CD4-positive, alpha-beta T cell treated with Interleukin-21 for 1 hour (primary cell): ENCODE results near the gene LRMDA.

Experiments used
- DNase-seq: peaks from one replicate; pipeline ENCODE4 v3.0.0-alpha.2; 2020

The LRMDA gene

DNA sequence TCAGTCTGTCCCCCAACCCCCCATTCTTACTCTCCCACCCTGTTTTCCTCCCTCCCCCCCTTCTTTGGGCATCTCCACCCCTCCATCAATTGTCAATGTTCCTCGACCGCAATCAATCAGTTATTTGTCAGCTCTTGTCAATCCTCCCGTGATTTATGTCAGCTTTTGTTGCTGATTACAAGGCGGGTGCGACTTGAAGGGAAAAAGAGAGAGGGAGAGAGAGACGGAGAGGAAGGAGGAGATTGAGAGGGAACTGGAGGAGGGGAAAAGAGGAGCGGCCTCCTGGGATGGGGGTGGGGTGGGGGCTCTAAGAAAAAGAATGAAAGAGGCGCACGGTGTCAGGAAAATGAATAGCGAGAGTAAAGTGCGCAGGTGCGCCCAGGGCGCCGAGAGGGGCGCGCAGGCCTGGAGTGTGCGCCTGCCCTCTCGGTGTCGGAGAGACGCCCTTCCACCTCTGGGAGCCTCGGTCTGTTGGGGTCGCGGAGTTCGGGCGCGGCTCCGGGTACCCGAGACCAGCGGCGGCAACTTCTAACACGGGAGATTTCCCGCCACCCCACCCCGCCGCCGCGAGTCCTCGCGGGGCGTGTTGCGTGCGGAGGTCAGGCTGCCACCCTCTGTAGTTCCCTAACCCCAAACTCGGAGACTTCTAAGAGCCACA, 28.8 kb upstream of the LRMDA start:
- no peak for DNase-seq

DNA sequence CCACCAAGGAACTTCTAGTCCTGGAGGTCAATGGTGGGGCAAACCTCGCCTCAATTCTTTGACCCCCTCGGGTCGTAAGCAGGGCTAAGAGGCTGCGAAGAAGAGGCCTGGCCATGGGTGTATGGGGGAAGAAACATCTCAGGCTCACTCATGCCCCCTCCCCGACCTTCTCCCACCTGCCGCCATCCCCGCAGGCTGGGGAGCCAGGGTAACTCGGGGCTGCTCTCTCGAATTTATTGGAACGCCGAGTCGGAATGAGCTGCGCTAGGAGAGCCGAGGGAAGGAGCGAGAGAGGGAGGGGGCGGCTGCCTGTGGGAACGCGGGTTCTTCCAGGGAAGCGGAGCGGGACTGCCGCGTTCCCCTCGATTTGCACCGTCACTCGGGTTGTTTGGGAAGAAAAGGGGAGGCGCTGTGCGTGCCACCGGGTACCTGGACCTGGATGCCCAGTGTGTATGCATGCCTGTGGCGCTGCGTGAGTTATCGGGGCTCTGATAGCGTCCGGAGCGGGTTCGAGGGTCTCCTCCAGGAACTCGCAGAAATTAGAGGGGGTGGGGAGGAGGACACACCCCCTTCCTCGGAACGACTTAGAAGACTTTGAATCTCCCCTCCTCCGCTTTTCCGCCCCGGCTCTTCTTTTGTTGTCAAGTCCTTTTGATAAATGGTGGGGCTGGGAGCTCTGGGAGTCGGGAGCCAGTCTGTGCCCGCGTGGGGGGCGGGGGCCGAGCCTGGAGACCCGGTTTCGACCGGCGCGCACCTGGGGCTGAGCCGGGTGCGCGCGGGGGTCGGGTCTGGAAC, 28.1 kb upstream of the LRMDA start:
- DNase-seq = no peak

DNA sequence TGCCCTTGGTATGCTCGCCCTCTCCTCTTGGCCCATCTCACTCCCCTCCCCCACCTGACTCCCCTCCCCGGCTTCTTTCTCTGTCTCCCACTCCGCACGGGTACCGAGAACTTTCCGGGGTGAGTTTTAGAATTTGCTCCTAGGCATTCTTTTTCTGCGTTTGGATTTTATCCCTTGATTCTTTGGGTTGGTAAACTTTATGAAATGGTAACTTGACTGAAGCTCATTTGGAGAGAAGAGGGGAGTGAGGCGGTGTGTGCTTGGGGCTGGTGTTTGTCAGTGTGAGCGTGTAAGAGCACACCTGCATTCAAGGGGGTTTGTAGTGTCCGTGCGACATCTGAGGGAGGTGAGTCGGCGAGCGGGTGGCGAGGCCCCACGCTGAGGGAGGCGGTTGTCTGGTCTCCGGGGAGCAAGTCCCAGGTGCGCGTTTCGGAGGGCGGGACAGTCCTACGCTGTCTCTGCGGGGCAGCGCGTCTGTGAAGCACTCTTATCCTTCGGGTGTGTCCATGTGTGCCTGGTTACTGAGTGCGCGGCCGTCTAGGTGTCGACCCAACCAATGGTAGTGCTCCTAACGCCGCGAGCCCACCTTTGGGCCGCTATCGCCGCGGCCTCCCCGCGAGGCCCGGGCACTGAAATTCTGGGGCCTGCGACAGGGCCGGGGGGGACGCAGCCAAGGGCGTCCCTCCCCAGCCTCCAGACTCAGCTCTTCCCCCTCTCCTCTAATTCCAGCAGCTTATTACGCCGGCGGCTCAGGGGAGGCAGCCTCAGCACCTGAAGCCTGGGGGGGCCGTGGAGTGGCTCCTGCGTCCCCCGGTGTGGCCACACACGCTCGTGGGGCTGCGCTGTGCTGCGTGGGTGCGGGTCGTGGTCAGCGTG, 27.2 kb upstream of the LRMDA start:
- no peak for DNase-seq

DNA sequence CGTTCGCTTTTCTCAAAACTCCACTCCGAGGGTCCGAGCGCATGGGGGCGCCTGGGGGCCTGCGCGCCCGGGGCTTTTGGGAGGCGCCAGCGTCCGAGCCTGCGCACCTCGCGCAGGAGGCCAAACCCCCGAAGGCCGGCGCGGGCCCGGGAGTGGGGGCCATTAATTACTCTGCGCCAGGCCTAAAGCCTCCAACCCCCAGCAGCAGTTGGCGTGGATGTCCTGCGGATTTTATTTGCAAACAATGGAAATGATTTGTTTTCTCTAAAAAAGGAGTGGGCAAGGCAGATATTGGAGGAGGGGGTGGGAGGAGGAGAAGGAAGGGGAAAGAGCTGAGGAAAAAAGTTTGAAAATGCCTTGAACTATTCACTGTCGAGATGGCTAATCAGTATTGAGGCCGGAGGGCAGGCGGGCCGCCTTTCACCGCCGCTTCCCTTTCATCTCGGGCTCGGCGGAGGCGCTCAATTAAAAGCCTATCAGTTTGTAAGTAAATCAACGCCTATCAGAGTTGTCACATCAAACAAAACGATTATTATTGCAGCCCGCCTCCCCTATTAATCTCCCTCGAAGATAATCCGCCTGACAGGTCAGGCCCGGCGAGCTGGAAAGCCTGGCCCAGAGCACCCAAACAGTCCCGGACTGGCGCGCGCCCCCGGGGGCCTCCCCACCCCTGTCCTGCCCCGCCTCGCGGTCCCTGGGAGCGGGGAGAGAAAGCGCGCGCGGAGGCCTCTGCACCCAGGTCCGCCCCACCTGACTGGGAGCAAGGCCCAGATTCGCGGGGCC, 26.4 kb upstream of the LRMDA start:
- no peak for DNase-seq

DNA sequence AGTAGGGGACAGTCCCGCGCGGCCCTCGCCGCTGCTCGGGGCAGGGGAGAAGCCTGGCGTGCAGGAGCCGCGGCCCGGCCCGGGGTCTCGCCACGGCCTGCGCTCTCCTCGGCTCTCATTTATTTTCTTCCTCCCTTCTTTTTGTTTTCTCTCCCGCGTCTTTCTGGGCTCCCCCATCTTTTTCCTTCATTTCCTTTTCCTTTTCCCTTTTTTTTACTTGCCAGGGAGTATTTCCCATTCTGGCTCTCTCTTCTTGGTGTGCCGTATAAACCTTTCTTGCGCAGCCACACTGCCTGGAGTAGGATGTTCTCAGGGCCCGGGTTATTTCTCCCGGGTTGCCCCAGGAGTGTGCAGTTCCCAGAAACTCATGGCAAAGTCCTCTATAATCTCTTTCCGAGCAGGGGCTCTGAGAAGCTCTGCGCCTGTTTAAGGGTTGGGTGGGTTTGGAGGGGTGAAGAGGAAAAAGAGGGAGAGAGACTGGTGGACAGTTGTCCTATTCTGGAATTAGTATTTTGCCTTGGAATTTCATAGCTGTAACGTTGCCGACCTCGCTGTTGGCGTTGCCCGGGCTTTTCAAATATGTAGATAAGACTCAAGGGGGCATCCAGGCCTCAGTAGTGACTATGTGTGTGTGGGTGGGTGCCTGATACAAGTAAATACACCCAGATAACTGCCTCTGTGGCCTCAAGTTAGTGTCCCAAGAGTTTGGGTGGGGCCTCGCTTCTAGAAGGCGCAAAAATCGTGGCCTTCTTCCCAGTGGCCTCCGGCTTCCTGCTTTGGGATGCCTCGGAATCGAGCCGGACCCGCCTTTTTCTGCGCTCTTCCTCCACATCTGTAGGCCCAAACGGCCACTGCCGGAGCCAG, 25.6 kb upstream of the LRMDA start:
- DNase-seq = no peak

DNA sequence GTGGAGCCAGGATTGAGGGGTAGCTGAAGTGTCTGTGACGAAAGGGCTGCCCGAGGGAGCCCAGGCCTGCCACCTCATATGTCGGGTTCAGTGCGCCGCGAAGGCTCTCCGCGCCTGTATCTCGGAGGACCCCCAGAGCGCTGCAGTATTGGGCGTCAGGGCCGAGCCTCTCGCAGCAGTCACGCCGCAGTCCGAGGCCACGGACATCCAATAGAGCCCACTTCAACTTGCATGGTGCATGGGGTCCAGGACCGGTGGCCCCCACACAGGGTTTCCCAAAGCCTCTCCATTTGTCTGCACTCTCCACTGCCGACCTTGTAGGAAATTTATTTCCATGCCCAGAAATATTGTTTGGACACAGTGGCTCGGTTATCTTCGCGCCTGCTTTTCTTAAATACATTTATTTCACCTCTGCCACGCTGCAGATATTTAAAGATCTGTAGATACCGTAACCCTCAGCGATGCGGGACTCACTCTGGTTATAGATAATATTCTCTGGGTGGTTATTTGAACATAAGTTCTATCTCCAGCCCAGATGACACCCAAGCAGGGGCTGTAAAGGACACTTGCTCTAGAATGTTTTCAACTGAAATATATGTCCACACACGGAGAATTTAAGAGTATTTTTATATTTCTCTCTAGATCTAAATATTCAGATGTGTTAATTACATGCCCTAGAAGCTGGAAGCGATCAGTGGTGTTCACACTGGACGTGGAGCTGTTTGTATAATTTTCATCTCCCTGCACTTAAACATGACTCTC, 24.8 kb upstream of the LRMDA start:
- no peak for DNase-seq

DNA sequence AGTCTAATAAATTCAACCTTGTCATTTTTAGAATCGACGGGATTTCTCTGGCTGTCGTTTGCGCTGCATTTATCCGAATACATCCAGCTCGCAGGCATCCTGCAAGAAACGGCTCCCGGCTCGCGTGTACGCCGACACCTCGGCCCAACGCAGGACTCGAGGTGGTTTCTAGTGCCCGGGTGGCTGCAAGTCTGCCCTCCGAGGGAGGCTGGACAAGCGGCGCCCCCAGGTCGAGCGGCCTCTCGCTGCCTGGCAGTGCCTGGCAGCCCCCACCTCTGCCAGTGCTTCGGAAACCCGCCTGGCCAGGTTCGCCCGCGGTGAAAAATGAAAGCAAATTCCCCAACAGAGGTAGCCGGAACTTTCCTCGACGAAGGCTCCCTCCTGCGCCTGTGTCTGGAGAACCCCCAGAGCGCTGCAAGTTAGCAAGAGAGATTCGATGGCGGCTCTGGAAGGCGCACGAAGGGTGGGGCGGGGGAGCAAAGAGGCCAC, 24.2 kb upstream of the LRMDA start:
- DNase-seq = no peak

DNA sequence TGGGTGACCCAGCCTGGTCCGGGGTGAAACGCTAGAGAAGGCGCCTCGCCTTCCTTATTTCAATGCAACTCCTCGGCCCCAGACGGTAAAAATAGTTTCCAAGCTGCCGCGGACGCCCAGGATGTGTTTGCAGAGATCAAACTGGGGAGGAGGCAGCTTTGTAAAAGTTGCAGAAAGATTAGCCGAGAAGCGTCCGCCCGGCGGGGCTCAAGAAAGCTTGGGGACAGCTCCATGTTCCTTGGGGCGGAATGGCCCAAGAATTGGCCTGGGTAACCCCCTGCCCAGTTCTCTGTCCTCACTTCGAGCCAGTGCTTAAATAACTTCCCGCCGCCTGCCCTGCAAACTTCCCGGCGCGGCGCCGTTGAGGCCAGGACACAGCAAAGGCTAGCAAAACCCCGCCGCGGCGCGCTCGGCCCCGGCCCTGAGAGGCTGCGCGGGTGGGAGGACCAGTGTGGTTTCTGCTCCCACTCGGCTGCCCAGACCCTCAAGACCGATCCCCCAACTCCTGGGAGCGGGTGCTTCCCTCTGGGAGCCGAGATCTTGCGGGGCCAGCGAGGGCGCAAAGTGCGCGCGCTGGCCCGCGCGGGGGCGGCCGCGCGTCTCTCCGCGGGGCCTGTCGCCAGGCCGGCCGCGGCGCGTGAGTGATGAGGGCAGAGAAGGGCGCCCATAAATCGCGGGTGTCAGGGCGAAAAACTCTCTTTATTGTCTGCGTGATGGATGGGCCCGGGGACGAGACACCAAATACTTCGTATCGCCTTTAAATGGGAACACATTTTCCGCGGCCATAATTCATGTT, 23.5 kb upstream of the LRMDA start:
- no peak for DNase-seq

DNA sequence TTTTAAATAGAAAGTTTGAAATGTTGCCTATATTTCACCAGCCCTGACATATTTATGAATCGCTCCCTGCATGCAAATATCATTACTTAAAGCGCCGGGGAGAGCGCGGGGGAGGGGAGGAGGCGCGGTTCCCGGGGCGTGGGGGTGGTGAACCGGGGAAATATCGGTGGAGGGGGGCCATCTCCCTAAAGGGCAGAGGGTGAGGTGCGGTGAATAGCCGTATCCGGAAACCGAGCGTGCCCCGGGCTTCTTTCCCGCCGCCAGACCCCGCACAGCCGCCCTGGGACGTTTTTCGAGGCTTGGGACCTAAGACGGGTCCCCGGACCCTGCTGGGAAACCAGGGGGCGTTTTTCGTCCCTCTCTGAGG, 22.9 kb upstream of the LRMDA start:
- DNase-seq = no peak

DNA sequence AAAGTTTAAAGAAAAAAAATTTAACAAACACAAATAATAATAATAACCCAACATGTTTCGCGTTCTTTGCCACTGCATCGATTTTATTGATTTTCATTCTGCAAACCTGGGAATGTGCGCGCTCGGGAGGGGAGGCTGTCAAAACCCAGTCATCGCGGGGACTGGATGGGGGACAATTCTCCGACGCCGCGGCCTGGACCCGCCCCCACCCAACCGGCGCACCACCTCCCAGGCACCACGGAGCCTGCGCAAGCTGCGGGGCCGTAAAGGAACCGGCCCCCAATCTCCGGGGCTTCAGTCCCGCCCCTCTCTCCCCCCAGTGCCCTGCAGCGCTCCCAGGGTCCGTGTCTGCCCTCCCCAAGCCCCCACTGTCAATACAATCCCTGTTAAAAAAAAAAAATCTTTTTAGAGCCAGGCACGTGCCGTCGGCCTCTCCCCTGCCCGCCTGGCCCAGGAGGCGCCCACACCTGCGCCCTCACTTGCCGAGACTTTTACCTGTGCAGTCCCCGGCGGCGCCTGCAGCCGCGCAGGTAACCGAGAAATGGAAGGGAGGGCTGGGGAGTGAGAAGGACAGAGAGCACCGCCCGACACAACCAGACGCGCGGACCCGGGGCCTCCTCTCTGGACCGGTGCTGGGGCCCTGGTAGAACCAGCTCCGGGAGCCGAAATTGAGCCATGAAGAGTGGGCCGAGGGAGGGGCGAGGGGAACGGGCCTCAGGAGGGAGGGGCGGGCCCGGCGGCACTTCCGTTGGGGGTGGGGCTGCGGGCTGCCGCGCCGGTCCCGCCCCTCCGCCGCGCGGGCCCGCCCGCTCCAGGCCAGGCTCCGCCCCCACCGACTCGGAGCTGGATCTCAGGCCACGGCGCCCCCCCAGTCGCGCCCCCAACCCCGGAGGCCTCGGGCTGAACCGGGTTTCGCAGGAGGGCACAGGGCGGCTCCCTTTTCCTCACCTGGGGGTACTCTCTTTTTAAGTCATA, 22.2 kb upstream of the LRMDA start:
- no peak for DNase-seq

DNA sequence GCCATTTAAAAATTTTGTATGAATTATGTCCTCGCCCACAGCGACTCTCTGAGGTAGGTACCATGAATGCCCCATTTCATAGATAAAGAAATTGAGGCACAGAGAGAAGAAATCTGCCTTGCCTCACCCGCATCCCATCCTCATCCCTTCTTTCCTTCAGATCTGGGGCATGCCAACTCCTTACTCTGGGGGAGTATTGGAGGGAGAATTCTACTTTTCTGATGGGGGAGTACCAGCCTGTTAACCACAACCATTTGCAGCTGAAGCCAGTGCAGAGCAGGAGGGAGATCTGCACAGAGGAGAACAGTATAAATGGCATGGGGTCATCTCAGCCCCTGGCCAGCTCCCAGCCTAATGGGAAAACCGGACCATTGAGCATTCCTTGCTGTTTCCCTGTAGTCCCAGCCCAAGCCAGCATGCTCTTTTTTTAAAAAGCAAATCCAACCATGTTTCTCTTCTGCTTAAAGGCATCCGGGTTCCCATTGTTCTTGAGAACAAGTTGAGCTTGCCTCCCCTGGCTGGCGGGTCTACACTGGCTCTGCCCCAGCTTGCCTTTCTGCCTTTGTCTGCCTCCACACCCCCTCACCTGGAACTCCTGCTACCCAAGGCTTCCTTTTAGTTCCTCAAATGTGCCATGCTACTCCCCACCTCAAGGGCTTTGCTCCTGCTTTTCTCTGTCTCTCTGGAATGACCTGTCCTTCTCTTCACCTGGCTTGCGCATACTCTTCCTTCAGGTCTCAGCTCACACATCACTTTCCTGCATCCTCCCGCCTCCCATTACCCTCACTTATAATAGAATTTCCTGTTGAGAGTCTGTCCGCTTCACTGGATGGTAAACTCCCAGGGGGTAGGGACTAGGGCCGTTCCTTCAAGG, 21.1 kb upstream of the LRMDA start:
- no peak for DNase-seq

DNA sequence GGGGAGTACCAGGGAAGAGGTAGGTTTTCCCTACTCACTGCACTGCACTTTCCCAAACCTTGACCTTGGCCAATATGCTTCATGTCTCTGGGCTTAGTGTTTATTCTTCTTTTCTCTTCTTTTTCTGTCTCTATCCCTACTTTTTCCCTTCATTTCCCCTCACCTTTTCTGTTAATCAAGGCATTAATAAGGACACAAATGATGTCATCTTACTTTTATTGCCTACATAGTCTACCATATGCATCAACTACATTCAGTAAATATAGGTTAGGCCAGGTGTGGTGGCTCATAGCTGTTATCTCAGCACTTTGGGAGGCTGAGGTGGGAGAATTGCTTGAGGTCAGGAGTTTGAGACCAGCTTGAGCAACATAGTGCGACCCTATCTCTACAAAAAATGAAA, 16.9 kb upstream of the LRMDA start:
- DNase-seq = no peak

DNA sequence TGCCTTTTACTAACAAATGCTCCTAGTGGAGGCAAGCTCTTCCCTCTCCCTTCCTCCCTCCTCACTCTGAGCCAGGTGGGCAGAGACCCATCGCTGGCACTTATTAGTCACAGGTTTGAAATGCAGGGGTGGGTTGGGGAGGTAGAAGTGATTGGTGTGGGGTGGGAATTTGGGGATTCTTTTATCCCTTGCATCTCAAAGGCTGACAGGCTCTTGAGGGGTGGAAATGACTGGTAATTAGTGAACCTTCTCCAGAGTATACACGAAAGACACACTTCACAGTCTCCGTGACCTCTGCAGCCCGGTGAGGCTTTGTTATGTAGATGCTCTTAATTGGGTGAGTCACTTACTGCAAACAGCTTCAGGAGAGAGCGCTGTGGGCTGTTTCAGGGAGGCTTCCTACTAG, 13.9 kb upstream of the LRMDA start:
- no peak for DNase-seq

DNA sequence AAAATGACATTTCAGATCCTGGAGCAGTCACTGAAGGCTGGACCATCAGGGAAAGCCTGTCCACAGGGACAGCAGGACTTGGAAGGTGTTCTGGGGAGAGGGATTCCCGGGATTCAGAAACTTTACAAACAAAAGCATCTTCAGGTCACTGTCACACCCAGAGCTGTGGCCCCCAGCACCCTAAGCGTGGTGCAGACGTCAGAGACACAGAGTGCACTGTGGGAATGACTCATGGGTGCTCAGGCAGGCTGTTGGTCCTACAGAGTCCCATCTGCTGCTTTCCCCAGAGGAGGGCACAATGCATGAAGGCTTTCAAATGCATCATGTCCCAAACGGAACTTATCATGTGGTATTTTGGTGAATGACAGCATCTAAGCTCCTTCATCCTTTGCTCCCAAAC, 13.1 kb upstream of the LRMDA start:
- no peak for DNase-seq

DNA sequence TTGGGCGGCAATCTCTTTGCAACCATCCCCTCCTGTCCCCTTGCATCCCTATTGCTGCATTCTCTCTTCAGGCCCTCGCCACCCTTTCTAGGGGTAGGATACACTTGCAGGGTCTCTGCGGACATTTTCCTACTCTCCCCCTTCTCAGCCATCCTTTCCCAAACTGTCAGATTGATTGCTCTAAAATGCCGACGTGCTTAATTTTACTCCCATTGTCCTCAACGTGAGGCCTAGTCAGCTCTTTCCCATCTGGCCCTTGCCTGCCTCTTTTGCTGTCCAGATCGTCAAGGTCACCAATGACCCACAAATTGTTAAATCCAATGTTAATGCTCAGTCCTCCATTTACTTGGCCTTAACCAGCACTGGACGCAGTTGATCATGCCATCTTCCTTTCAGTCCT, 12.7 kb upstream of the LRMDA start:
- DNase-seq = no peak

DNA sequence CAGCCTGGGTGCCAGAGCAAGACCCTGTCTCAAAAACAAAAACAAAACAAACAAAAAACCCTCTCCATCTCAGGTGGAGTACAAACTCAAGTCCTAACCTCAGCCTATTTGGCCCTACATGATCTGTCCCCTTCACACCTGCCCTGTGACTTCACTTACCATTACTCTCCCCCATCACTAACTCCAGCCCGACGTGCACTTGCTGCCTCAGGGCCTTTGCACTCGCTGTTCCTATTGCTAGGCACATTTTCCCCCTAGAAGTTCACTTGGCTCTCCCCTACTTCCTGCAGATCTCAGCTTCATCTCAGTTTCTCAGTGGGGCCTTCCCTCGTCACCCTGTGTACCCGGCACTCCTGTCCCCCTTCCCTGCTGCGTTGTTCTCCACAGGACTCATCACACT, 8.5 kb upstream of the LRMDA start:
- DNase-seq = no peak

DNA sequence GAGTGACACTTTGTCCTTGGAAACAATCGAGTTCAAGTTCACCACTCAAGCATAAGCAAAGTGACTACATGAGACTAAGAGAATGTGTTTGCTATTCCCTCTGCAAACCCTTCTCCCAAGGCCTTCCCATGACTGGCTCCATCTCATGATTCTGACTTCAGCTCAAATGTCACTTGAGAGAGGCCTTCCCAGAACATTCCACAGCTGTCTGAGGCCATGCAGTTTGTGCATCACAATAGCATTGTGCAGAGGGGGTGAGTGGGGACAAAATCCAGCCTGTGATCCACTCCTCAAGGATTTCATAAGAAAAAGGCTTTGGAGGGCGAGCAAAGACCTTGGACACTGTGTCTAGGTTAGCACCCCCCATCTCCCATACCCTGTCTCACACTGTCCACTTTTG, 6.9 kb upstream of the LRMDA start:
- DNase-seq = no peak
